DMS53 treated with DMSO at 0.1 percent for 48 hours (cell line): ENCODE measurements around the gene OLIG3.

Experiments used
- DNase-seq: peaks from one replicate; lab custom pipeline; 2025; ENCODE audit not compliant: unreplicated experiment; lab: John Stamatoyannopoulos, UW

The OLIG3 gene

DNA sequence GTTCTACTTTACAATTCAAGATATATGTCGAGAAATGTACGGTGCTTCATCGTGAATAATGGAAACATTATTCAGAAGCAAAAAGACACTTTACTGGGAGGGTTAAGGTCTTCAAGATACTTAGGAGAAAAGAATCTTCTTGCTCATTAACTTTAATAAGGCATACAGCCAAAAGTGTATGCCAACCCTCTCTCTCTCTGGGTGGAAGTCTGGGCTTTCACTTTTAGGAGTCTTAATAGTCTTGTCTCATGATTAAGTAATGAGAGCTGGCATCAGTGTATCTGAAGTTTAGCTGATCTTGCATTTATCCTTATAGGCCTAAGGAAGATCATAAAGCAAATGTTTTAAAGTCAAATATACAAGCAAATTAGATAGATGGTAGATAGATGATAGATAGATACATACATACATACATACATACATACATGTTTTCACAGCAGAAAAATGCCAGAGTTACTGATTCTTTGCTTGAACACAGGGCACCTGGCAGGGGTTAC lies 21.5 kb downstream of the OLIG3 start:
- DNase-seq, result no peak

GRCh38 chr6:137471986-137472385 lies 22.2 kb downstream of the OLIG3 start:
- DNase-seq, result no peak

GRCh38 chr6:137471497-137471896 lies 22.7 kb downstream of the OLIG3 start:
- no peak for DNase-seq

DNA sequence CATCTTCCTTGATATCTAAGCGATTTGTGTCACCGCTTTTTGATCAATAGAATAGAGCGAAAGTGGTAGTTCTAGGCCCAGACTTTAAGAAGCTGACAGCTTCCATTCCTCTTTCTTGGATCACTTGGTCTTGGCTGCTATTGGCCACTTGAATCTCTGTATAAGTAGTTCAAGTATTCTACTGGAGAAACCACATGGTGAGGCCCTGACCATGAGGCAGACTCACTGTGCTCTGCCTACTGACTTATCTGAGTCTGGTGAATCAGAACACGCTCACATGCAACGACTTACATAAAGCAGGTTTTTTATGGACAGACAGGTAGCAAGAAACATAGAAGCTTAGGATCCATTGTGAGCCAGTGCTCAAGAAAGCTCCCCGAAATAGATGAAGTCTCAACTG lies 27.0 kb downstream of the OLIG3 start:
- DNase-seq, result no peak

GRCh38 chr6:137465378-137466009 lies 28.7 kb downstream of the OLIG3 start:
- DNase-seq, result no peak

GRCh38 chr6:137452333-137452894 lies 41.8 kb downstream of the OLIG3 start:
- DNase-seq, result no peak

DNA sequence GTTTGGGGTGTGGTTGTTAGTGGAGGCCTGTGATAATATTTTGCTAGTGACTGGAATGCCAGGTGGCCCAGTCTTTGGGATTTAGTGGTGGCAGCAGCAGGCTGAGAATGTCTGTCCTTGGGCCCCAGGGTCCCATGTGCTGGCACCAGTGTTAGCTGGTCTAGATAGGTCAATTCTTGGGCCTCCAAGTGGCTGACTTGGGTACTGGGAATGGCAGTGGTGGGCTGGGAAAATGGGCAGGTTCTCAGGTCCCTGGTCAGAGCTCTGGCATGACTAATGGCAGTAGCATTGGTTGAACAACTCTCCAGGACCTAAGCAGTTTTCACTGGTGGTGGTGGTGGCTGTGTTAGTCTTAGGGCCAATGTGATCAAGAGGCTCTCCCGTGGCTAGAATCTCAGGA lies 50.3 kb downstream of the OLIG3 start:
- DNase-seq, result no peak
